IMR-90 (cell line): Measurements from ENCODE around the gene DOK3. TPM values are rescaled to one million over a fixed set of nuclear protein-coding genes. Genes with fewer than 3 reads are reported as not detected.

Source experiments
- ATAC-seq: fragments of 200-7000 bp; cut with Tn5 transposase; 2 replicates; pipeline ENCODE4 v1.9.1; 2020; ENCODE audit warnings: low read depth, mild to moderate bottlenecking, moderate library complexity
- BruUV-seq: library from RNA; stranded (reverse); fragments of 400-500 nt; replicated peaks from 2 replicates; lab custom pipeline; 2021; lab: Mats Ljungman, UMichigan
- CTCF ChIA-PET: fragments of 300-600 bp; formaldehyde crosslinking; extraction: SDS; loops from one replicate; lab custom pipeline; 2021; ENCODE audit warnings: antibody characterized with exemption; lab: Yijun Ruan, JAX
- POLR2A ChIA-PET: fragments of 300-600 bp; sonication (Branson Sonifier 250); formaldehyde crosslinking; loops from one replicate; lab custom pipeline; 2022; ENCODE audit warnings: antibody characterized with exemption; ENCODE audit not compliant: unreplicated experiment; lab: Charles Lee
- DNase-seq: peaks from one replicate; pipeline ENCODE4 v3.0.0; 2013
- H2AFZ ChIP-seq: replicated peaks from 2 replicates; pipeline ENCODE3; 2013; ENCODE audit warnings: low read length, mild to moderate bottlenecking; ENCODE audit not compliant: poor library complexity
- H2AK5ac ChIP-seq: 2 replicates; pipeline ENCODE4 v1.6.1; 2013; ENCODE audit warnings: low read depth, low read length, inconsistent platforms
- H2AK9ac ChIP-seq: replicated peaks from 2 replicates; pipeline ENCODE3; 2013; ENCODE audit warnings: mild to moderate bottlenecking, low read depth, low read length, moderate library complexity; ENCODE audit not compliant: poor library complexity
- H2BK120ac ChIP-seq: 2 replicates; pipeline ENCODE4 v1.6.1; 2013; ENCODE audit warnings: low read depth, low read length, inconsistent platforms
- H2BK15ac ChIP-seq: 3 replicates; pipeline ENCODE4 v1.6.1; 2013; ENCODE audit warnings: low read depth, low read length, inconsistent platforms
- H2BK20ac ChIP-seq: 2 replicates; pipeline ENCODE4 v1.6.1; 2013; ENCODE audit warnings: low read depth, mild to moderate bottlenecking, inconsistent platforms, low read length, moderate library complexity
- H2BK5ac ChIP-seq: 2 replicates; pipeline ENCODE4 v1.6.1; 2013; ENCODE audit warnings: mild to moderate bottlenecking, low read depth, low read length, inconsistent platforms; ENCODE audit not compliant: poor library complexity, severe bottlenecking
- H3K14ac ChIP-seq: replicated peaks from 2 replicates; pipeline ENCODE4 v1.6.1; 2013; ENCODE audit warnings: low read depth, low read length, inconsistent platforms
- H3K18ac ChIP-seq: 2 replicates; pipeline ENCODE4 v1.6.1; 2013; ENCODE audit warnings: low read depth, low read length, control low read depth
- H3K23ac ChIP-seq: 2 replicates; pipeline ENCODE4 v1.6.1; 2013; ENCODE audit warnings: low read depth, low read length, inconsistent platforms
- H3K27ac ChIP-seq: 2 replicates; pipeline ENCODE4 v1.5.1; 2013; ENCODE audit warnings: mild to moderate bottlenecking, control low read depth, low read length; ENCODE audit not compliant: insufficient read depth
- H3K27me3 ChIP-seq: 2 replicates; pipeline ENCODE4 v1.6.1; 2013; ENCODE audit warnings: low read length; ENCODE audit not compliant: control insufficient read depth, insufficient read depth
- H3K36me3 ChIP-seq: 2 replicates; pipeline ENCODE4 v1.6.1; 2013; ENCODE audit warnings: low read length, mixed read lengths; ENCODE audit not compliant: control insufficient read depth, insufficient read depth
- H3K4ac ChIP-seq: 2 replicates; pipeline ENCODE4 v1.6.1; 2013; ENCODE audit warnings: low read depth, low read length, inconsistent platforms
- H3K4me1 ChIP-seq: 2 replicates; pipeline ENCODE4 v1.6.1; 2013; ENCODE audit warnings: low read length, mixed read lengths; ENCODE audit not compliant: control insufficient read depth, insufficient read depth
- H3K4me2 ChIP-seq: 2 replicates; pipeline ENCODE4 v1.6.1; 2013; ENCODE audit warnings: low read depth, mild to moderate bottlenecking, control low read depth, low read length, moderate library complexity
- H3K4me3 ChIP-seq: 2 replicates; pipeline ENCODE4 v1.5.1; 2013; ENCODE audit warnings: low read depth, mild to moderate bottlenecking, control low read depth, low read length, moderate library complexity; ENCODE audit not compliant: insufficient read depth
- H3K56ac ChIP-seq: 2 replicates; pipeline ENCODE4 v1.6.1; 2013; ENCODE audit warnings: low read length, inconsistent platforms; ENCODE audit not compliant: insufficient read depth; ENCODE audit errors: extremely low read depth
- H3K79me1 ChIP-seq, 2 experiments: 2 replicates each; pipeline ENCODE4 v1.6.1; 2013; ENCODE audit warnings: low read length in 2 of 2, inconsistent platforms in 1 of 2, low read depth in 1 of 2
- H3K9ac ChIP-seq: 2 replicates; pipeline ENCODE4 v1.6.1; 2013; ENCODE audit warnings: low read depth, low read length, control low read depth
- H3K9me1 ChIP-seq: 2 replicates; pipeline ENCODE4 v1.6.1; 2013; ENCODE audit warnings: low read length, inconsistent platforms; ENCODE audit not compliant: insufficient read depth
- H3K9me3 ChIP-seq: 2 replicates; pipeline ENCODE4 v1.6.1; 2013; ENCODE audit warnings: low read length; ENCODE audit not compliant: control insufficient read depth, insufficient read depth
- H4K20me1 ChIP-seq: 2 replicates; pipeline ENCODE4 v1.6.1; 2013; ENCODE audit warnings: low read length, inconsistent platforms; ENCODE audit not compliant: insufficient read depth
- H4K5ac ChIP-seq: 2 replicates; pipeline ENCODE4 v1.6.1; 2013; ENCODE audit warnings: mild to moderate bottlenecking, low read depth, low read length, control low read depth
- H4K8ac ChIP-seq, 2 experiments: 2 replicates each; pipeline ENCODE4 v1.6.1; 2013; ENCODE audit warnings: low read depth in 2 of 2, low read length in 2 of 2, control low read depth in 1 of 2, inconsistent platforms in 1 of 2
- H4K91ac ChIP-seq: 2 replicates; pipeline ENCODE4 v1.6.1; 2013; ENCODE audit warnings: low read depth, low read length, inconsistent platforms; ENCODE audit not compliant: insufficient read depth
- CTCF ChIP-seq: conservative IDR thresholded peaks from 2 replicates; pipeline ENCODE4 v1.5.1; 2012; ENCODE audit warnings: mild to moderate bottlenecking, low read depth, low read length, improper control_type of control experiment
- ELK1 ChIP-seq: fragments of 150-350 bp; IDR thresholded peaks from 2 replicates; pipeline ENCODE4 v1.6.1; 2016; ENCODE audit warnings: low read depth, mild to moderate bottlenecking, low read length, moderate library complexity, borderline replicate concordance
- MAFK ChIP-seq: IDR thresholded peaks from 2 replicates; pipeline ENCODE4 v1.6.1; 2012; ENCODE audit warnings: low read depth, low read length, improper control_type of control experiment
- MAZ ChIP-seq: IDR thresholded peaks from 2 replicates; pipeline ENCODE4 v1.6.1; 2012; ENCODE audit warnings: low read depth, mild to moderate bottlenecking, low read length, improper control_type of control experiment, moderate library complexity, borderline replicate concordance
- MXI1 ChIP-seq: IDR thresholded peaks from 2 replicates; pipeline ENCODE4 v1.6.1; 2012; ENCODE audit warnings: low read depth, mild to moderate bottlenecking, low read length, moderate library complexity, borderline replicate concordance
- NFE2L2 ChIP-seq: fragments of 150-350 bp; IDR thresholded peaks from 2 replicates; pipeline ENCODE4 v1.6.1; 2016; ENCODE audit warnings: low read depth, mild to moderate bottlenecking, low read length
- POLR2A ChIP-seq: IDR thresholded peaks from 2 replicates; pipeline ENCODE4 v1.6.1; 2012; ENCODE audit warnings: mild to moderate bottlenecking, low read depth, low read length
- RFX5 ChIP-seq: IDR thresholded peaks from 2 replicates; pipeline ENCODE4 v1.8.0; 2012; ENCODE audit warnings: low read depth, mild to moderate bottlenecking, low read length, moderate library complexity
- SMC3 ChIP-seq: fragments of 150-350 bp; IDR thresholded peaks from 2 replicates; pipeline ENCODE4 v1.6.1; 2016; ENCODE audit warnings: low read depth, mild to moderate bottlenecking, antibody characterized with exemption, low read length, moderate library complexity
- USF2 ChIP-seq: fragments of 150-350 bp; IDR thresholded peaks from 2 replicates; pipeline ENCODE4 v1.6.1; 2017; ENCODE audit warnings: mild to moderate bottlenecking, antibody characterized with exemption, low read length, low read depth
- whole genome bisulfite sequencing, 2 experiments: methylation state at CpG; one replicate each; pipeline versions ENCODE4 v1.1.5 to v1.1.7; 2013; ENCODE audit warnings: missing lambda C conversion rate in 2 of 2; ENCODE audit not compliant: insufficient read length in 1 of 2; ENCODE audit errors: extremely low coverage in 2 of 2; 5-methylcytosine and 5-hydroxymethylcytosine counted together
- dilution Hi-C: fragments of 300-500 bp; cut with HindIII; formaldehyde crosslinking; loops from one replicate; pipeline ENCODE4 v1.14.3; 2018; ENCODE audit warnings: low sequenced_read_pairs; ENCODE audit not compliant: unreplicated experiment
- in situ Hi-C: fragments of 300-500 bp; cut with MboI; formaldehyde crosslinking; loops from 3 replicates; pipeline ENCODE4 v1.14.3; 2019; ENCODE audit warnings: low sequenced_read_pairs, inconsistent platforms, mixed read lengths
- intact Hi-C: fragments of 100-400 bp; cut with micrococcal nuclease; formaldehyde crosslinking; loops from 2 replicates; pipeline ENCODE4 v1.10.0; 2022
- polyA plus RNA-seq, 3 experiments: library from polyadenylated mRNA; depleted of rRNA; stranded (reverse); fragments of >200 nt; gene quantifications; 2 replicates each; pipeline ENCODE4 v1.2.3, GENCODE V29; 2012; ENCODE audit warnings: low replicate concordance in 1 of 3
- total RNA-seq: library from RNA; depleted of rRNA; stranded (reverse); fragments of >200 nt; gene quantifications from 2 replicates; pipeline ENCODE4 v1.2.3, GENCODE V29; 2012

DOK3 gene
- total and polyA plus RNA-seq, 2 of the 4 experiments (the other 2 are of a cell fraction): 0.54 to 3.9 TPM

- CTCF ChIA-PET: no interaction called here
- Histone ChIP-seq H4K91ac (no peak overlapping the region), H3K56ac (no peak overlapping the region), H2AK9ac (peak overlapping the region; percentile 42), H3K27ac (no peak overlapping the region), H3K9me3 (no peaks in the 10 kb centered on the region), H3K9ac (no peak overlapping the region), H4K8ac (no peak overlapping the region), H2BK20ac (no peak overlapping the region), H3K4me2 (no peak overlapping the region), H2BK15ac (no peak overlapping the region), H3K14ac (no peak overlapping the region), H3K4me1 (peaks cover 25% of the 10 kb centered on the region), H3K9me1 (peaks cover 9% of the 10 kb centered on the region), H2AFZ (no peak overlapping the region), H3K27me3 (no peaks in the 10 kb centered on the region), H4K20me1 (peaks cover 95% of the 10 kb centered on the region), H3K36me3 (peaks cover 81% of the 10 kb centered on the region), H2BK5ac (no peak overlapping the region), H3K23ac (no peak overlapping the region), H2BK120ac (no peak overlapping the region), H4K5ac (no peak overlapping the region), H3K18ac (no peak overlapping the region), H2AK5ac (no peak overlapping the region), H3K4ac (no peak overlapping the region), H3K4me3 (no peak overlapping the region), H3K79me1 (peaks cover 40 to 82% of the 10 kb centered on the region in 2 experiments)
- DNase-seq (no peak), ATAC-seq (no peak)
- intact Hi-C loops: no loop called here
- in situ Hi-C loops: no loop called here
- 100% methylated on average over 3 of the region's 16 CpGs; no CpG with 5 or more reads in 1 of the 2 experiments for WGBS, 2 experiments
- POLR2A ChIA-PET: no interaction called here
- dilution Hi-C loops: no loop called here
- TF ChIP-seq CTCF (no peak), MAFK (no peak), MXI1 (no peak), NFE2L2 (no peak), ELK1 (no peak), RFX5 (no peak), USF2 (no peak), SMC3 (no peak), MAZ (no peak), POLR2A (no peak)
- BruUV-seq: no TSS peak
These were observed 18.6 kb downstream of the DOK3 start for GRCh38 chr5:177490992-177491391.
